ENCODE results near the gene CPVL. TPM values are rescaled to one million over a fixed set of nuclear protein-coding genes. Genes with fewer than 3 reads are reported as not detected.
"Not testable (repeated sequence)": the region's sequence is repeated elsewhere in the genome, so short reads cannot be mapped to it uniquely, and the experiment has no call there.

CPVL gene
- total and polyA plus RNA-seq, 11 donors: 68.8 to 247 (median 134) TPM

DNA sequence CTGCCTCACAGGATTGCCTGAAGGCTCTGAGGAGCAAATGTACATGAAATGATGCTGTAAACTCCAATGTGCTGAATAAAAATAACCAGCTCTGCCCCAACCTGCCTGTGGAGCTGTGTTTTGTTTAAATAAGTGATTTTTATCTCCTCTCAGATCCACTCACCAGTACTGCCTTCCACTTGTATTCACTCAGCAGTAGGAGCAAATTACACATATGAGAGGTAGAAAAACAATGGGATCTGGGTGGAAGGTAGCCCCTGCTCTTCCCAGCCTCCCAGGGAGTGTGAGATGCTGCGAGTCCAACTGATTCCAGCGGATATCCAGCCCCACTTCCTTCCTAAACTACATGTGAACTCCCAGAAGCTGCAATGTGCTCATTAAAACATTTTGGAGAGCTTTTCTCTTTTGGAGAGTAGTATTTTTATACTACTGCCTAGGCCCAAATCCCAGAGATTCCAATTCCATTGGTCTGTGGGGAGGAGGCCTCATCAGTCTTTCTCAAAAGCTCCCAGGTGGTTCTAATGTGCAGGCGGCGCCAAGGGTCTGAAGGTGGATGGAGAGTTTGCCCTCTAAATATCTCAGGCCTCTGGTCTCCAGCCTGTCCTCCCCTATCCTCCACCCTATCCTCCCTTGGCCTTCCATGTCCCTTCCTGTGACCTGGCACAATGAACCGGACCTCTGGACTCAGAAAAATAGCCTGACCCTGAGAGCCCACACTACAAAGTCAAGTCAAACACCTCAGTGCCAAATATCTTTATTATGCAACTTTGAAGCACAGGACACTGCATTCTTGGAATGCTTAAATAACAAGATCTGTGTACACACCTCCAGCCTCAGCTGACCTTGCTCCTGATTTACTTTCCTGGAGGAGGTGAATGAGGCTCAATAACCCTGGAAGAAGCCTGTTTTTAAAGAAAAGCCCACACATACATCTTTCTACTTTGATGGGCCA lies 46.2 kb downstream of the CPVL start:
- WGBS, 4 donors: 55 to 64% (median 60%) methylated on average over 5 of the region's 5 CpGs
- ATAC-seq (peak in 3 of 4 donors; percentile 27 to 64 (median 35)), DNase-seq (no peak)
- H3K4me1 ChIP-seq: peaks cover 0 to 33% (median 13%) of the 10 kb centered on the region in 12 donors
- H3K9me3 ChIP-seq: no peaks in the 10 kb centered on the region
- no peaks in the 10 kb centered on the region for H3K36me3 ChIP-seq
- intact Hi-C loops (cut with DNase I): loop anchor here in 6 of 10 donors (5.0 to 10.0 kb wide), 3 partner anchors 55 to 145 kb away; partner anchors contain the start of gene TRIL (in 5 of the 6)
- no peak overlapping the region for H3K4me3 ChIP-seq
- H3K27me3 ChIP-seq: no peaks in the 10 kb centered on the region
- TF ChIP-seq, protein P1, sequence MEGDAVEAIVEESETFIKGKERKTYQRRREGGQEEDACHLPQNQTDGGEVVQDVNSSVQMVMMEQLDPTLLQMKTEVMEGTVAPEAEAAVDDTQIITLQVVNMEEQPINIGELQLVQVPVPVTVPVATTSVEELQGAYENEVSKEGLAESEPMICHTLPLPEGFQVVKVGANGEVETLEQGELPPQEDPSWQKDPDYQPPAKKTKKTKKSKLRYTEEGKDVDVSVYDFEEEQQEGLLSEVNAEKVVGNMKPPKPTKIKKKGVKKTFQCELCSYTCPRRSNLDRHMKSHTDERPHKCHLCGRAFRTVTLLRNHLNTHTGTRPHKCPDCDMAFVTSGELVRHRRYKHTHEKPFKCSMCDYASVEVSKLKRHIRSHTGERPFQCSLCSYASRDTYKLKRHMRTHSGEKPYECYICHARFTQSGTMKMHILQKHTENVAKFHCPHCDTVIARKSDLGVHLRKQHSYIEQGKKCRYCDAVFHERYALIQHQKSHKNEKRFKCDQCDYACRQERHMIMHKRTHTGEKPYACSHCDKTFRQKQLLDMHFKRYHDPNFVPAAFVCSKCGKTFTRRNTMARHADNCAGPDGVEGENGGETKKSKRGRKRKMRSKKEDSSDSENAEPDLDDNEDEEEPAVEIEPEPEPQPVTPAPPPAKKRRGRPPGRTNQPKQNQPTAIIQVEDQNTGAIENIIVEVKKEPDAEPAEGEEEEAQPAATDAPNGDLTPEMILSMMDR (IDR thresholded peaks at IDR 0.05): no peak
- TF ChIP-seq POLR2A (IDR thresholded peaks at IDR 0.05): no peak
- peak overlapping the region in 10 of 12 donors; percentile 5 to 49 (median 23) for H3K27ac ChIP-seq

DNA sequence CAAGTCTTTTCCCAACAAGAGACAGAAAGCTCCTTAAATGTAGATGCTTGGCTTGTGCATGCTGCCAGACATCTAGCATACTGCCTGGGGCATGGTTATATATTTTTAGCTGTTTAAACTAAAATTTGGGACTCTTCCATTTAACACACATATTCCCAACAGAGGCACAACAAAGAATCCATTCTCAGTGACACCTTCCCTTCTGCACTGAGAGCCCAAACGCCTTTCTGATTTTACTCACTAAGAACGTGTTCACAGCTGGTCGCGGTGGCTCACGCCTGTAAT lies 49.9 kb downstream of the CPVL start:
- intact Hi-C loops (cut with DNase I): loop anchor here in 2 of 10 donors (5.0 to 10.0 kb wide), 2 partner anchors 52 to 59 kb away; no protein-coding TSS in a partner anchor
- H3K9me3 ChIP-seq: no peaks in the 10 kb centered on the region
- DNase-seq (no peak), ATAC-seq (no peak)
- peaks cover 0 to 2% (median 0%) of the 10 kb centered on the region in 9 donors for H3K36me3 ChIP-seq
- no peak overlapping the region for H3K27ac ChIP-seq
- no peaks in the 10 kb centered on the region for H3K27me3 ChIP-seq
- no peak overlapping the region for H3K4me3 ChIP-seq
- H3K4me1 ChIP-seq: peaks cover 0 to 34% (median 15%) of the 10 kb centered on the region in 12 donors
- WGBS, 4 donors: 85 to 98% (median 97%) methylated on average over 5 of the region's 5 CpGs
- no peak for TF ChIP-seq POLR2A (IDR thresholded peaks at IDR 0.05)
- TF ChIP-seq, protein P1 (IDR thresholded peaks at IDR 0.05): no peak

DNA sequence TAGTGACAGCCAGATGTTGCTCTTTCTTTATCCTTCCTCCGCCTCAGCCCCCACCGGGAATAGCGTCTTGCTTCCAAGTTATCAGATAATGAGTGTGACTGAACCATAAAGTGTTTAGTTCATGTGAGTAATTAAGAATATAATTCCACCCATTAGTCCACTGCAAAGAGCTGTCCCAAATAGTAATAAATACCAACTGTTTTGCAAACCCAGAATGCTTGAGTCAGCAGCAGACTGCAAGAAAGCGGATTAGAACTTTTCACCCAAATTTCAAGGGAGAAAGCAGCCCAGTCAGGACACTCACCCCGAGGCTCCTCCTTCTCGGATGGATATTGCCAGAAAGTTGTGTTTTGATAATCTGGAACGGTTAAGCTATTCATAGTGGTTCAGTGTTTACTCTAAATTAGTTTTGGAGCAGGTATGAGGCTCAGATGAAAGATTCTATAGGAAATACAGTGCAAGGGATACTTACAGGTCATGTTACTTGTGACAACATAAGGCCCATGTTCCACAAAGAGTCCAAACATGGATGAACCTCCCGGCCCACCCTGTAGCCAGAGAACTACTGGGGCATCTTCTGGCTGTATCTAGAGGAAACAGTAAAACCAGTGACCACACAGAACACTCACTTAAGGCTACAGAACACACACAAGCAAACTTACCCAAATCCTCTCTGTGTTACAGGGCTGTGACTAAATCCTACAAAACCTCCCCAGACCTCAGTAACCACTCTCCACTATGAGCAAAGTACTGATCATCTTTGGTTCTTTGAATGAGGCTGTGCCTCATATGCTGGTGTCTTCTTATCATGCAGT lies 50.5 kb downstream of the CPVL start:
- DNase-seq (no peak), ATAC-seq (no peak)
- Histone ChIP-seq H3K27ac (no peak overlapping the region), H3K9me3 (no peaks in the 10 kb centered on the region), H3K36me3 (peaks cover 0 to 2% (median 0%) of the 10 kb centered on the region in 9 donors), H3K27me3 (no peaks in the 10 kb centered on the region), H3K4me3 (no peak overlapping the region), H3K4me1 (peaks cover 0 to 36% (median 17%) of the 10 kb centered on the region in 12 donors)
- 46 to 61% (median 51%) methylated on average over 8 of the region's 8 CpGs for WGBS, 4 donors
- intact Hi-C loops (cut with DNase I): loop anchor here in 2 of 10 donors (5.0 to 10.0 kb wide), 2 partner anchors 51 to 59 kb away; no protein-coding TSS in a partner anchor
- TF ChIP-seq, protein P1 (IDR thresholded peaks at IDR 0.05): no peak
- no peak for TF ChIP-seq POLR2A (IDR thresholded peaks at IDR 0.05)

DNA sequence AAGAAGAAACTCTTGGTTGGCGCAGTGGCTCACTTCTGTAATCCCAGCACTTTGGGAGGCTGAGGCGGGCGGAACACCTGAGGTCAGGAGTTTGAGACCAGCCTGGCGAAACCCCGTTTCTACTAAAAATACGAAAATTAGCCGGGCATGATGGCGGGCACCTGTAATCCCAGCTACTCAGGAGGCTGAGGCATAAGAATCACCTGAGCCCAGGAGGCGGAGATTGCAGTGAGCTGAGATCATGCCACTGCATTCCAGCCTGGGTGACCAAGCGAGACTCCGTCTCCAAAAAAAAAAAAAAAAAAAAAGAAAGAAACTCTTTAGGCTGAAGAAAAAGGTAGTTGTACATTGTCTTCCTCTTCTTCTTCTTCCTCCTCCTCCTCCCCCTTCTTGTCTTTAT lies 53.2 kb downstream of the CPVL start:
- DNase-seq, ATAC-seq, H3K9me3 ChIP-seq, H3K27me3 ChIP-seq, H3K4me3 ChIP-seq, H3K27ac ChIP-seq, H3K36me3 ChIP-seq: not testable (repeated sequence)
- intact Hi-C loops (cut with DNase I): loop anchor here in 1 of 10 donors (10.0 kb wide), 1 partner anchor 48 kb away; no protein-coding TSS in a partner anchor
- H3K4me1 ChIP-seq: peaks cover 0 to 35% (median 18%) of the 10 kb centered on the region in 12 donors
- 89 to 96% (median 95%) methylated on average over 11 of the region's 11 CpGs for WGBS, 4 donors

Measured in heart left ventricle (tissue), 16 donors.